ENCODE results near the gene XRCC4. TPM values are rescaled to one million over a fixed set of nuclear protein-coding genes. Genes with fewer than 3 reads are reported as not detected.

Gene XRCC4
- 6.8 and 8.0 TPM in 2 replicates for total RNA-seq

GRCh38 chr5:83076742-83077661 is at the start of gene XRCC4, which contains the start of gene TMEM167A:
XRCC4 (plus strand) TSS chr5:83077547; CDS start chr5:83104920, 27,373 bp downstream.
TMEM167A (minus strand) TSS chr5:83077394; CDS start chr5:83077323, 71 bp downstream.
- peak within 1 kb of the TSS; percentile 83 for H3K4me2 ChIP-seq (ENCODE audit: insufficient read depth, low read length)
- peaks cover 5% of the 10 kb centered on the region for H3K4me1 ChIP-seq (ENCODE audit: insufficient read depth, low read length)
- H3K27ac ChIP-seq (ENCODE audit: low read depth, low read length), result peak within 1 kb of the TSS; percentile 95
- H3K36me3 ChIP-seq (ENCODE audit: insufficient read depth, low read length), result peaks cover 7% of the 10 kb centered on the region
- H4K20me1 ChIP-seq (ENCODE audit: insufficient read depth, low read length), result peaks cover 20% of the 10 kb centered on the region
- peak within 1 kb of the TSS; percentile 93 for H3K4me3 ChIP-seq (ENCODE audit: insufficient read depth, low read length)
- H3K79me2 ChIP-seq (ENCODE audit: insufficient read depth, low read length), result peaks cover 59% of the 10 kb centered on the region
- H2AFZ ChIP-seq (ENCODE audit: low read length), result peak within 1 kb of the TSS; percentile 98
- peak; percentile 92 for DNase-seq (ENCODE audit: insufficient read length, low spot score, missing footprints)
- no peaks in the 10 kb centered on the region for H3K27me3 ChIP-seq (ENCODE audit: insufficient read depth, low read length)
- no peaks in the 10 kb centered on the region for H3K9me3 ChIP-seq (ENCODE audit: low read depth, low read length)
- TF ChIP-seq, protein P1, sequence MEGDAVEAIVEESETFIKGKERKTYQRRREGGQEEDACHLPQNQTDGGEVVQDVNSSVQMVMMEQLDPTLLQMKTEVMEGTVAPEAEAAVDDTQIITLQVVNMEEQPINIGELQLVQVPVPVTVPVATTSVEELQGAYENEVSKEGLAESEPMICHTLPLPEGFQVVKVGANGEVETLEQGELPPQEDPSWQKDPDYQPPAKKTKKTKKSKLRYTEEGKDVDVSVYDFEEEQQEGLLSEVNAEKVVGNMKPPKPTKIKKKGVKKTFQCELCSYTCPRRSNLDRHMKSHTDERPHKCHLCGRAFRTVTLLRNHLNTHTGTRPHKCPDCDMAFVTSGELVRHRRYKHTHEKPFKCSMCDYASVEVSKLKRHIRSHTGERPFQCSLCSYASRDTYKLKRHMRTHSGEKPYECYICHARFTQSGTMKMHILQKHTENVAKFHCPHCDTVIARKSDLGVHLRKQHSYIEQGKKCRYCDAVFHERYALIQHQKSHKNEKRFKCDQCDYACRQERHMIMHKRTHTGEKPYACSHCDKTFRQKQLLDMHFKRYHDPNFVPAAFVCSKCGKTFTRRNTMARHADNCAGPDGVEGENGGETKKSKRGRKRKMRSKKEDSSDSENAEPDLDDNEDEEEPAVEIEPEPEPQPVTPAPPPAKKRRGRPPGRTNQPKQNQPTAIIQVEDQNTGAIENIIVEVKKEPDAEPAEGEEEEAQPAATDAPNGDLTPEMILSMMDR (IDR thresholded peaks at IDR 0.05; ENCODE audit: extremely low read depth, low read depth, low read length), result no peak

GRCh38 chr5:83029912-83030311 is 47.4 kb upstream of the XRCC4 start:
- no peak for DNase-seq (ENCODE audit: insufficient read length, low spot score, missing footprints)
- TF ChIP-seq, protein P1 (IDR thresholded peaks at IDR 0.05; ENCODE audit: extremely low read depth, low read depth, low read length), result no peak
- H3K9me3 ChIP-seq (ENCODE audit: low read depth, low read length), result no peaks in the 10 kb centered on the region
- H2AFZ ChIP-seq (ENCODE audit: low read length), result peak overlapping the region; percentile 64
- H3K4me1 ChIP-seq (ENCODE audit: insufficient read depth, low read length), result peaks cover 7% of the 10 kb centered on the region
- no peaks in the 10 kb centered on the region for H3K36me3 ChIP-seq (ENCODE audit: insufficient read depth, low read length)
- no peak overlapping the region for H3K4me2 ChIP-seq (ENCODE audit: insufficient read depth, low read length)
- no peaks in the 10 kb centered on the region for H3K27me3 ChIP-seq (ENCODE audit: insufficient read depth, low read length)
- no peaks in the 10 kb centered on the region for H3K79me2 ChIP-seq (ENCODE audit: insufficient read depth, low read length)
- H3K4me3 ChIP-seq (ENCODE audit: insufficient read depth, low read length), result no peak overlapping the region
- H4K20me1 ChIP-seq (ENCODE audit: insufficient read depth, low read length), result no peaks in the 10 kb centered on the region
- H3K27ac ChIP-seq (ENCODE audit: low read depth, low read length), result no peak overlapping the region

GRCh38 chr5:83031381-83031780 is 46.0 kb upstream of the XRCC4 start:
- Histone ChIP-seq H3K36me3 (ENCODE audit: insufficient read depth, low read length) (no peaks in the 10 kb centered on the region), H3K4me2 (ENCODE audit: insufficient read depth, low read length) (no peak overlapping the region), H3K79me2 (ENCODE audit: insufficient read depth, low read length) (no peaks in the 10 kb centered on the region), H3K4me1 (ENCODE audit: insufficient read depth, low read length) (peaks cover 7% of the 10 kb centered on the region), H4K20me1 (ENCODE audit: insufficient read depth, low read length) (no peaks in the 10 kb centered on the region), H3K27ac (ENCODE audit: low read depth, low read length) (no peak overlapping the region), H3K27me3 (ENCODE audit: insufficient read depth, low read length) (no peaks in the 10 kb centered on the region), H3K4me3 (ENCODE audit: insufficient read depth, low read length) (no peak overlapping the region), H2AFZ (ENCODE audit: low read length) (no peak overlapping the region), H3K9me3 (ENCODE audit: low read depth, low read length) (no peaks in the 10 kb centered on the region)
- TF ChIP-seq, protein P1 (IDR thresholded peaks at IDR 0.05; ENCODE audit: extremely low read depth, low read depth, low read length), result no peak
- no peak for DNase-seq (ENCODE audit: insufficient read length, low spot score, missing footprints)

DNA sequence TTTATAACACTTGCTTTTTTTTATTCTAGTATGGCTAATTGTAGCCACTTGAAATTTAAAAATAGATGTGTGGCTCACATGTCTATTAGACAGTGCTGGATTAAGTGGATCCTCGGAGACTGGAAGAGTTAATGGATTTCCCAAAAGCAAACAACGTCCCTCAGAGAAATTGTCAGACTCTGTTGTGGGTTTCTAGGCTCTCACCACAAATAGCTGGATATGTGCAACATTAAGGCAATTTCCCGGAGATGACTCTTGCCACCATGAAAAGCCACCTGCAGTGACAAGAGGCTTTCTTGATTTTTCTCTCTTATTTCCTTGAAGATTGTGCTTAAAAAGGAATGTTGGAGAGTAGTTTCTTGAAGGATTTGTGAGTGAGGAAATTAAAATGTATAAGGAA is 43.3 kb upstream of the XRCC4 start:
- Histone ChIP-seq H3K9me3 (ENCODE audit: low read depth, low read length) (no peaks in the 10 kb centered on the region), H3K27ac (ENCODE audit: low read depth, low read length) (no peak overlapping the region), H3K4me3 (ENCODE audit: insufficient read depth, low read length) (no peak overlapping the region), H2AFZ (ENCODE audit: low read length) (no peak overlapping the region), H3K79me2 (ENCODE audit: insufficient read depth, low read length) (no peaks in the 10 kb centered on the region), H4K20me1 (ENCODE audit: insufficient read depth, low read length) (no peaks in the 10 kb centered on the region), H3K4me2 (ENCODE audit: insufficient read depth, low read length) (no peak overlapping the region), H3K4me1 (ENCODE audit: insufficient read depth, low read length) (peaks cover 7% of the 10 kb centered on the region), H3K27me3 (ENCODE audit: insufficient read depth, low read length) (no peaks in the 10 kb centered on the region), H3K36me3 (ENCODE audit: insufficient read depth, low read length) (no peaks in the 10 kb centered on the region)
- DNase-seq (ENCODE audit: insufficient read length, low spot score, missing footprints), result no peak
- TF ChIP-seq, protein P1 (IDR thresholded peaks at IDR 0.05; ENCODE audit: extremely low read depth, low read depth, low read length), result no peak
